GM23248 (cell line): ENCODE results near the gene TMA7. TPM values are rescaled to one million over a fixed set of nuclear protein-coding genes. Genes with fewer than 3 reads are reported as not detected.
A peak's percentile ranks its signal among the peaks of the same experiment; 100 is the strongest.

Experiments used
- DNase-seq: peaks from one replicate; pipeline ENCODE4 v3.0.0-alpha.2; 2015
- H2AFZ ChIP-seq: fragments of 200-600 bp; sonication (generic); 2 replicates; pipeline ENCODE4 v1.6.1; 2016; ENCODE audit warnings: antibody characterized with exemption
- H3F3A ChIP-seq: fragments of 200-600 bp; sonication (generic); 2 replicates; pipeline ENCODE4 v1.6.1; 2016; ENCODE audit warnings: mild to moderate bottlenecking, antibody characterized with exemption, mixed run types; ENCODE audit not compliant: insufficient read depth
- H3K27ac ChIP-seq: fragments of 200-600 bp; sonication (generic); 2 replicates; pipeline ENCODE4 v1.5.1; 2016; ENCODE audit warnings: mild to moderate bottlenecking
- H3K27me3 ChIP-seq: fragments of 200-600 bp; sonication (generic); replicated peaks from 2 replicates; pipeline ENCODE4 v1.6.1; 2016; ENCODE audit warnings: mild to moderate bottlenecking; ENCODE audit not compliant: insufficient read depth
- H3K36me3 ChIP-seq: fragments of 200-600 bp; sonication (generic); 2 replicates; pipeline ENCODE4 v1.6.1; 2016; ENCODE audit warnings: low read depth, mild to moderate bottlenecking
- H3K4me1 ChIP-seq: fragments of 200-600 bp; sonication (generic); 2 replicates; pipeline ENCODE4 v1.6.1; 2016; ENCODE audit warnings: mild to moderate bottlenecking; ENCODE audit not compliant: insufficient read depth
- H3K4me2 ChIP-seq: fragments of 200-600 bp; sonication (generic); one replicate; pipeline ENCODE4 v1.6.1; 2016; ENCODE audit warnings: mild to moderate bottlenecking; ENCODE audit not compliant: unreplicated experiment
- H3K4me3 ChIP-seq: fragments of 200-600 bp; sonication (generic); 2 replicates; pipeline ENCODE4 v1.5.1; 2016; ENCODE audit warnings: mild to moderate bottlenecking
- H3K79me2 ChIP-seq: fragments of 200-600 bp; sonication (generic); 2 replicates; pipeline ENCODE4 v1.6.1; 2016; ENCODE audit warnings: mild to moderate bottlenecking; ENCODE audit not compliant: insufficient read depth
- H3K9ac ChIP-seq: fragments of 200-600 bp; sonication (generic); 2 replicates; pipeline ENCODE4 v1.6.1; 2016; ENCODE audit warnings: mild to moderate bottlenecking
- H3K9me2 ChIP-seq: fragments of 200-600 bp; sonication (generic); 2 replicates; pipeline ENCODE4 v1.6.1; 2016; ENCODE audit warnings: mixed run types, mild to moderate bottlenecking, moderate library complexity; ENCODE audit not compliant: insufficient read depth
- H3K9me3 ChIP-seq: fragments of 200-600 bp; sonication (generic); one replicate; pipeline ENCODE4 v1.6.1; 2017; ENCODE audit warnings: low read depth
- H4K20me1 ChIP-seq: fragments of 200-600 bp; sonication (generic); 2 replicates; pipeline ENCODE4 v1.6.0; 2016; ENCODE audit not compliant: insufficient read depth
- EZH2 ChIP-seq: fragments of 200-600 bp; sonication (generic); IDR thresholded peaks from 2 replicates; pipeline ENCODE4 v1.6.1; 2018; ENCODE audit warnings: antibody characterized with exemption, mild to moderate bottlenecking; ENCODE audit not compliant: insufficient read depth, poor library complexity, severe bottlenecking
- EZH2phosphoT487 ChIP-seq: fragments of 200-600 bp; sonication (generic); IDR thresholded peaks from 2 replicates; pipeline ENCODE4 v1.6.1; 2018; ENCODE audit warnings: antibody characterized with exemption, moderate library complexity, mild to moderate bottlenecking, low read depth; ENCODE audit not compliant: insufficient read depth
- WGBS, 2 experiments: methylation state at CpG; one replicate each; pipeline ENCODE4 v1.1.6; 2015 to 2017; ENCODE audit warnings: low lambda C conversion rate in 2 of 2, low coverage in 1 of 2; ENCODE audit errors: missing lambda C conversion rate in 2 of 2; 5-methylcytosine and 5-hydroxymethylcytosine counted together
- in situ Hi-C: fragments of 300-500 bp; cut with MboI; formaldehyde crosslinking; loops from 2 replicates; pipeline ENCODE4 v1.15.0; 2020
- polyA plus RNA-seq: library from polyadenylated mRNA; unstranded; fragments of >200 nt; fragmentation: Nextera tagmentation; extraction: Ambion mirVana; gene quantifications from 2 replicates; pipeline ENCODE4 v1.2.1, GENCODE V29; 2016
- total RNA-seq: library from RNA; depleted of rRNA; stranded (reverse); fragments of >200 nt; shearing (Covaris generic); gene quantifications from 2 replicates; pipeline ENCODE4 v1.2.3, GENCODE V29; 2014

The TMA7 gene
- total and polyA plus RNA-seq, 2 experiments from 2014 or later = 244 to 552 TPM

DNA sequence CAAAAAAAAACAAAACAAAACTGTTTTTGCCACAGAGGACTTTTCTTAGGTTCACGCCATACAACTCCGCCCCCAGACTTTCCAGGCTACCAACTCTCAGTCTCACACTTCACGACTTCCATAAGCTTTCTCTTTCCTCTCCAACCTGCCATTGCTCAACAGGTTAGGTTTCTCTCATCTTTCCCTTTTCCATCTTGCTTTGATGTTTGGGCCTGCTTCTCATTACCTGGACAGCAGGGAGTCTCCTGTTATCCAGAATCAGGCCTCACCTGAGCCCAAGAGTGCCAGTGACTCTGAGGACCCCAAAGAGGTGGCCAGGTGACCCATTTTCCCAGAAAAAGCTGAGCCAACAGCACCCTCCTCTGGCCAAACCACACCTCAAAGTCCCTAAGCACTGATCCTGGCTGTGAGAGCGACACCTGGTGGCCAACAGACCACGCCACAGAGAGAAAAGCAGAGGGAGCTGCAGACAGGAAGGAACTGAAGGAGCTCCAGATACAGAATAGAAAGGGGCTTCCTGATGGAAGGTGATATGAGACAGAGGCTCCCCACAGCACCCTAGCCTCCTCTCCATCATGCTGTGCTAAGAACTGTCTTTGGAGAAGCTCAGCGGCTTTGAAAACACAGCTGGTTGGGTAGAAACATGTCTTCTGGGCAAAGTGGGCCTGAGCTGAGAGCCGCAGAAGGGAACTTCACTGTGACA, 4.1 kb upstream of the TMA7 start:
- peak; percentile 84 for DNase-seq
- Histone ChIP-seq H3K27ac (no peak overlapping the region), H3K79me2 (peaks cover 22% of the 10 kb centered on the region), H3K4me3 (no peak overlapping the region), H3K27me3 (no peaks in the 10 kb centered on the region), H3F3A (0 out of 2 replicates have a peak, but pooled peaks cover 6% of the 10 kb centered on the region), H3K4me2 (no peak overlapping the region), H3K36me3 (no peaks in the 10 kb centered on the region), H3K4me1 (peaks cover 18% of the 10 kb centered on the region), H3K9ac (no peak overlapping the region), H3K9me3 (no peaks in the 10 kb centered on the region), H2AFZ (no peak overlapping the region), H3K9me2 (no peaks in the 10 kb centered on the region), H4K20me1 (no peaks in the 10 kb centered on the region)
- no peak for TF ChIP-seq EZH2phosphoT487
- TF ChIP-seq EZH2 = no peak
- in situ Hi-C loops = loop anchor here (10.0 kb wide), 1 partner anchor 161 kb away; no protein-coding TSS in a partner anchor
- 31 to 37% methylated on average over 7 of the region's 7 CpGs for WGBS, 2 experiments

- no peak for TF ChIP-seq EZH2phosphoT487
- no peak for TF ChIP-seq EZH2
- WGBS, 2 experiments = 73 to 75% methylated on average over 1 of the region's 1 CpG
- no peaks in the 10 kb centered on the region for H3K9me3 ChIP-seq
- no peak overlapping the region for H3K27ac ChIP-seq
- no peak overlapping the region for H2AFZ ChIP-seq
- DNase-seq = no peak
- 0 out of 2 replicates have a peak, but pooled peaks cover 6% of the 10 kb centered on the region for H3F3A ChIP-seq
- in situ Hi-C loops = loop anchor here (10.0 kb wide), 1 partner anchor 162 kb away; no protein-coding TSS in a partner anchor
- H3K4me3 ChIP-seq = no peak overlapping the region
- H3K27me3 ChIP-seq = no peaks in the 10 kb centered on the region
- H3K36me3 ChIP-seq = no peaks in the 10 kb centered on the region
- H3K4me2 ChIP-seq = no peak overlapping the region
- H3K79me2 ChIP-seq = peaks cover 27% of the 10 kb centered on the region
- H3K9ac ChIP-seq = no peak overlapping the region
- no peaks in the 10 kb centered on the region for H3K9me2 ChIP-seq
- 0 out of 2 replicates have a peak, but pooled peaks cover 2% of the 10 kb centered on the region for H4K20me1 ChIP-seq
- H3K4me1 ChIP-seq = peaks cover 22% of the 10 kb centered on the region
Measured at GRCh38 chr3:48436477-48436787, 3.6 kb upstream of the TMA7 start.

- no peak for DNase-seq
- no peak overlapping the region for H2AFZ ChIP-seq
- H3K27ac ChIP-seq = no peak overlapping the region
- H3K9ac ChIP-seq = no peak overlapping the region
- H3K9me3 ChIP-seq = no peaks in the 10 kb centered on the region
- H3F3A ChIP-seq = 0 out of 2 replicates have a peak, but pooled peaks cover 9% of the 10 kb centered on the region
- H3K79me2 ChIP-seq = peaks cover 32% of the 10 kb centered on the region
- peaks cover 27% of the 10 kb centered on the region for H3K4me1 ChIP-seq
- no peaks in the 10 kb centered on the region for H3K27me3 ChIP-seq
- 0 out of 2 replicates have a peak, but pooled peaks cover 5% of the 10 kb centered on the region for H4K20me1 ChIP-seq
- no peaks in the 10 kb centered on the region for H3K9me2 ChIP-seq
- in situ Hi-C loops = loop anchor here (10.0 kb wide), 1 partner anchor 162 kb away; no protein-coding TSS in a partner anchor
- no peak for TF ChIP-seq EZH2
- no peak for TF ChIP-seq EZH2phosphoT487
- H3K4me2 ChIP-seq = no peak overlapping the region
- H3K36me3 ChIP-seq = no peaks in the 10 kb centered on the region
- 73 to 75% methylated on average over 7 of the region's 7 CpGs for WGBS, 2 experiments
- H3K4me3 ChIP-seq = no peak overlapping the region
Measured at GRCh38 chr3:48436855-48437254, 3.2 kb upstream of the TMA7 start.

DNA sequence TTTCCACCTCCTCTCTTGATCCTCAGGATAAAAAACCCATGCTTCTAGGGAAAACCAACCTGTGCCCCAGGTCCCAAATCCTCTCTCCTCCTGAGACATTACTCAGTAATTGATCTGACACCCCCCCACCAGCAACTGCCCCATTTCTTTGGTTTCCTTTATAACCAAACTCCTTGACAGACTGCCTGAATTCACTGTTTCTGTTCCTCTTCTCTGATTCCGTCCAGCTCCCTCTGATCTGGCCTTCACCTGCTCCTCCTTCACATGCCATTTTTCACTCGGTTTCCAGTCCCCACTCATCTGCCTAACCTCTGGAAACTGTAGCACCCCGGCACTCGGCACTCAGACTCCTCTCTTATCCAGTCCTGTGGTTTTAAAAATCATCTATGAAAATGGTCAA, 2.2 kb upstream of the TMA7 start:
- peaks cover 41% of the 10 kb centered on the region for H3K79me2 ChIP-seq
- 84 to 85% methylated on average over 4 of the region's 4 CpGs for WGBS, 2 experiments
- no peak overlapping the region for H3K4me3 ChIP-seq
- no peak for TF ChIP-seq EZH2
- TF ChIP-seq EZH2phosphoT487 = no peak
- no peak overlapping the region for H3K9ac ChIP-seq
- H3F3A ChIP-seq = 0 out of 2 replicates have a peak, but pooled peaks cover 4% of the 10 kb centered on the region
- no peaks in the 10 kb centered on the region for H3K27me3 ChIP-seq
- 0 out of 2 replicates have a peak, but pooled peaks cover 7% of the 10 kb centered on the region for H3K36me3 ChIP-seq
- no peak for DNase-seq
- no peak overlapping the region for H3K4me2 ChIP-seq
- 0 out of 2 replicates have a peak, but pooled peaks cover 5% of the 10 kb centered on the region for H4K20me1 ChIP-seq
- no peak overlapping the region for H3K27ac ChIP-seq
- H3K9me2 ChIP-seq = no peaks in the 10 kb centered on the region
- H3K9me3 ChIP-seq = no peaks in the 10 kb centered on the region
- H3K4me1 ChIP-seq = peaks cover 28% of the 10 kb centered on the region
- no peak overlapping the region for H2AFZ ChIP-seq
- in situ Hi-C loops = loop anchor here (10.0 kb wide), 1 partner anchor 163 kb away; no protein-coding TSS in a partner anchor
